ENCODE measurements around the gene PSMG1. TPM values are rescaled to one million over a fixed set of nuclear protein-coding genes. Genes with fewer than 3 reads are reported as not detected.

PSMG1 gene
- total RNA-seq, 1 experiment from 2014 or later: 78.8 TPM

- Histone ChIP-seq H2BK120ac (ENCODE audit: low read depth, low read length, poor library complexity, severe bottlenecking) (no peak overlapping the region), H4K20me1 (ENCODE audit: control insufficient read depth, insufficient read depth, insufficient read length) (no peaks in the 10 kb centered on the region), H4K8ac (replicated peaks; ENCODE audit: insufficient read length, low read depth, low read length) (no peak overlapping the region), H3K79me2 (ENCODE audit: insufficient read depth, low read length) (no peaks in the 10 kb centered on the region), H2BK15ac (ENCODE audit: low read depth, low read length) (no peak overlapping the region), H3K4me2 (ENCODE audit: insufficient read depth, insufficient read length, low read length) (no peak overlapping the region), H3K23ac (ENCODE audit: insufficient read length, low read depth, low read length) (no peak overlapping the region), H3K4me1 (ENCODE audit: insufficient read depth, low read length) (no peaks in the 10 kb centered on the region), H3K4ac (ENCODE audit: low read depth, low read length) (no peak overlapping the region), H2BK20ac (ENCODE audit: low read depth, low read length, poor library complexity, severe bottlenecking) (no peak overlapping the region), H3K9me3 (ENCODE audit: control insufficient read depth, low read depth, low read length) (no peaks in the 10 kb centered on the region), H3T11ph (ENCODE audit: low read length) (no peak overlapping the region), H3K9ac (ENCODE audit: extremely low read depth, insufficient read length, low read length) (no peak overlapping the region), H3K56ac (ENCODE audit: insufficient read length, low read depth, low read length) (no peak overlapping the region), H3K27ac (ENCODE audit: insufficient read length, low read depth, low read length) (no peak overlapping the region), H3K79me1 (ENCODE audit: insufficient read depth, low read depth, low read length, poor library complexity, severe bottlenecking) (no peaks in the 10 kb centered on the region), H2AK5ac (ENCODE audit: insufficient read length, low read length) (no peak overlapping the region), H3K23me2 (ENCODE audit: insufficient read length, low read depth, low read length, poor library complexity, severe bottlenecking) (no peaks in the 10 kb centered on the region), H3K14ac (ENCODE audit: insufficient read depth, low read length) (no peak overlapping the region), H2AFZ (ENCODE audit: low read length) (no peak overlapping the region), H4K91ac (ENCODE audit: insufficient read length, low read depth, low read length) (no peak overlapping the region), H3K27me3 (ENCODE audit: insufficient read depth, low read length) (no peaks in the 10 kb centered on the region), H2BK12ac (ENCODE audit: insufficient read length, low read depth, low read length) (no peak overlapping the region), H2BK5ac (ENCODE audit: insufficient read length, low read length) (no peak overlapping the region), H4K5ac (ENCODE audit: insufficient read length, low read depth, low read length) (no peak overlapping the region), H3K18ac (ENCODE audit: insufficient read length, low read depth, low read length) (no peak overlapping the region)
- no peak for TF ChIP-seq CTCF (conservative IDR thresholded peaks at IDR 0.05)
- no peaks in the 10 kb centered on the region for H3K4me1 Mint-ChIP-seq
- peaks cover 36 to 67% (median 61%) of the 10 kb centered on the region in 3 experiments; a peak in 6 of 7 replicates for H3K36me3 Mint-ChIP-seq (ENCODE audit: insufficient read depth in 1 of 3, low read depth in 3 of 3)
- no peak overlapping the region for H3K4me3 Mint-ChIP-seq
- H3K27ac Mint-ChIP-seq: peak overlapping the region in 2 of 3 experiments; percentile 1 to 38; a peak in 3 of 7 replicates
- no peaks in the 10 kb centered on the region for H3K9me3 Mint-ChIP-seq
- no CpG with 5 or more reads among the region's 10 CpGs for WGBS (ENCODE audit: extremely low coverage, insufficient read length, low lambda C conversion rate)
- no peak for DNase-seq
- H3K27me3 Mint-ChIP-seq (ENCODE audit: low read depth): no peaks in the 10 kb centered on the region
Measured at GRCh38 chr21:39175665-39176064, 7.6 kb downstream of the PSMG1 start.

Measured in H9 (cell line).